Astrocyte (in vitro differentiated cells and primary cell): ENCODE data around the gene RPS2.

ENCODE experiments used
- CTCF ChIP-seq: IDR thresholded peaks from 2 replicates; pipeline ENCODE4 v1.5.1; 2011; ENCODE audit warnings: low read depth, mild to moderate bottlenecking, inconsistent platforms, low read length, moderate library complexity; ENCODE audit not compliant: insufficient read depth
- EZH2 ChIP-seq: IDR thresholded peaks from 2 replicates; pipeline ENCODE4 v1.6.1; 2012; ENCODE audit warnings: mild to moderate bottlenecking, low read length, inconsistent platforms; ENCODE audit not compliant: insufficient read depth

GRCh38 chr16:1991588-1991947 is 26.9 kb upstream of the RPS2 start:
- TF ChIP-seq CTCF, result no peak
- no peak for TF ChIP-seq EZH2
